ENCODE data around the gene ATOH1.

ATOH1 gene

GRCh38 chr4:93791570-93792195 lies 36.9 kb upstream of the ATOH1 start:
- H3K4me3 ChIP-seq (ENCODE audit: low read depth, low read length) = no peak overlapping the region
- TF ChIP-seq, protein P1, sequence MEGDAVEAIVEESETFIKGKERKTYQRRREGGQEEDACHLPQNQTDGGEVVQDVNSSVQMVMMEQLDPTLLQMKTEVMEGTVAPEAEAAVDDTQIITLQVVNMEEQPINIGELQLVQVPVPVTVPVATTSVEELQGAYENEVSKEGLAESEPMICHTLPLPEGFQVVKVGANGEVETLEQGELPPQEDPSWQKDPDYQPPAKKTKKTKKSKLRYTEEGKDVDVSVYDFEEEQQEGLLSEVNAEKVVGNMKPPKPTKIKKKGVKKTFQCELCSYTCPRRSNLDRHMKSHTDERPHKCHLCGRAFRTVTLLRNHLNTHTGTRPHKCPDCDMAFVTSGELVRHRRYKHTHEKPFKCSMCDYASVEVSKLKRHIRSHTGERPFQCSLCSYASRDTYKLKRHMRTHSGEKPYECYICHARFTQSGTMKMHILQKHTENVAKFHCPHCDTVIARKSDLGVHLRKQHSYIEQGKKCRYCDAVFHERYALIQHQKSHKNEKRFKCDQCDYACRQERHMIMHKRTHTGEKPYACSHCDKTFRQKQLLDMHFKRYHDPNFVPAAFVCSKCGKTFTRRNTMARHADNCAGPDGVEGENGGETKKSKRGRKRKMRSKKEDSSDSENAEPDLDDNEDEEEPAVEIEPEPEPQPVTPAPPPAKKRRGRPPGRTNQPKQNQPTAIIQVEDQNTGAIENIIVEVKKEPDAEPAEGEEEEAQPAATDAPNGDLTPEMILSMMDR (IDR thresholded peaks at IDR 0.05; ENCODE audit: low read depth, low read length, missing control alignments) = peak; percentile 80
- peak; percentile 3 for DNase-seq (ENCODE audit: low read depth)

GRCh38 chr4:93802045-93802444 lies 26.5 kb upstream of the ATOH1 start:
- DNase-seq (ENCODE audit: low read depth) = no peak
- no peak overlapping the region for H3K4me3 ChIP-seq (ENCODE audit: low read depth, low read length)
- TF ChIP-seq, protein P1 (IDR thresholded peaks at IDR 0.05; ENCODE audit: low read depth, low read length, missing control alignments) = no peak

DNA sequence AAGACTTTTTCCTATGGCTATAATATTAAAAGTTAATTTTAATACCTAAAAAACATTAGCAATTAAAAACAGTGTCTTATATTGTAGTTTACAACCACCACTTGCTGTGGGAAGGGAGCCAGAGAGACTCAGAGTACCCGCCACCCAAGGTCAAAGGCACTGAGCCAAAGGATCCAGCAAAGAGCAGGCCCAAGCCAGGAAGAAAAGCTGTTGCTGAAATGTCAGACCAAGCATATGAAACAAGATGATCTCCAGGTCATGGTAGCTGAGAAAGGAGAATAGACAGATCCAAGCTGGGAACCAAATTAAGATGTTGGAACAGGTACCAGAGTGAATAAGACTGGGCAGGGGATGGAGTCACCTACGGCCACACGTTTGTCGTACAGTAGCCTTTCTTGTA lies 18.8 kb upstream of the ATOH1 start:
- no peak overlapping the region for H3K4me3 ChIP-seq (ENCODE audit: low read depth, low read length)
- no peak for DNase-seq (ENCODE audit: low read depth)
- TF ChIP-seq, protein P1 (IDR thresholded peaks at IDR 0.05; ENCODE audit: low read depth, low read length, missing control alignments) = no peak

DNA sequence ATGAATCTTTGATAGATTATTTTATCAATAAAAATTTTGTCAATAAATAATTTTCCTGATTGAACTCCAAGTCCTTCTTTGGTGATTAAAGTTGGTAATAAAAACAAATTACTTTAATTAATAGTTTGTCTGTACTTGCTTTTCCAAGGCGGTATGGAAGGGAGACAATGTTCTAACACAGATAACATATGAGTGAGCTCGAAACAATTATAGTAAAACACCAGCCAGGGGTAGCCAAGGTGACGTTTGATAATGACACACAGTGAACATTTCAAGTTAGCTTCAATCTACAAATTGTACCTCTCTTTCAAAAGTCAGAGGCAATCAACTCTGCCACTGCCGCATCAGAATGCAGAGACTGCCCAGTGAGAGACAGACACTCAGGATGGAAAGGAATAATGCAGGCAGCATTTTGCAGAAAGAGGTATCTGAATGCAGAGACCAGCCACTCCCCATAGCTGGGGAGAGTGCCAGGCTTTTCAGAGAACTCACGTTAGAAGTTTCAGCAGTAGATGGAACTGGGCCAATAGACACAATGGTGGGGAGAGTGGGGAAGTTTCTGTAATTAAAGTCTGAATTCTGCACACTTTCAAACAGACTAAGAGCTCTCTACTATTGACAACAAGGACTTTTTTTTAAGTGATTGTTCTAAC lies 18.1 kb upstream of the ATOH1 start:
- TF ChIP-seq, protein P1 (IDR thresholded peaks at IDR 0.05; ENCODE audit: low read depth, low read length, missing control alignments) = no peak
- H3K4me3 ChIP-seq (ENCODE audit: low read depth, low read length) = no peak overlapping the region
- no peak for DNase-seq (ENCODE audit: low read depth)

DNA sequence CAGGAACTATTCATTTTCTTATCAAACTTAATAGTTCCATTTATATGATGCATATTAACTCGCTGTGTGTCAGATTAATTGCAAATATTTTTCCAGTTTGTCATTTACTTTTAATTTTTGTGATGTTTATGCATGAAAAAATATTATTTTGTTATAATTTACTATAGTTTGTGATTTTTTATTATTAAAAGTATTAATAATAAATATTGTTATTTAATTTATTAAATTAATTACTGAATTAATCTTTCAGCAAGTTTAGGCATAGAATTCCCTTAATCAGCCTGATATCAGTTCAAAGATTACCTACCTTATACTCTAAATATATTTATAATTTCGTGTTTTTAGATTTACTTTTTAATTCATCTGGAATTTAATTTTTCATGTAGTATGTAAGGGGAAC lies 15.5 kb upstream of the ATOH1 start:
- TF ChIP-seq, protein P1 (IDR thresholded peaks at IDR 0.05; ENCODE audit: low read depth, low read length, missing control alignments) = no peak
- H3K4me3 ChIP-seq (ENCODE audit: low read depth, low read length) = no peak overlapping the region
- no peak for DNase-seq (ENCODE audit: low read depth)

GRCh38 chr4:93814141-93814540 lies 14.4 kb upstream of the ATOH1 start:
- H3K4me3 ChIP-seq (ENCODE audit: low read depth, low read length) = no peak overlapping the region
- TF ChIP-seq, protein P1 (IDR thresholded peaks at IDR 0.05; ENCODE audit: low read depth, low read length, missing control alignments) = no peak

DNA sequence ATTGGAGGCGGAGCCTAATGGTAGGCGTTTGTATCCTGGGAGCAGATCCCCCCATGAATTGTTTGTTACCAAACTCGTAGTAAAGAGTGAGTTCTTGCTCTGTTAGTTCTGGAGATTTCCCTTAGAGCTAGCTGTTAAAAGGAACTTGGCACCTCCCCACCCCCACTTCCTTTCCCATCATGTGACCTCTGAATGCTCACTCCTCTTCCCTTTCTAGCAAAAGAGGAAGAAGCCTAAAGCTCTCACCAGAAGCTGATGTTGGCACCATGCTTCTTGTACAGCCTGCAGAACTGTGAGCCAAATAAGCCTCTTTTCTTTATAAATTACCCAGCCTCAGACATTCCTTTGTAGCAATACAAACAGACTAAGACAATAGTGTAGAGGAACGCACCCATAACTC lies 13.8 kb upstream of the ATOH1 start:
- TF ChIP-seq, protein P1 (IDR thresholded peaks at IDR 0.05; ENCODE audit: low read depth, low read length, missing control alignments) = no peak
- no peak overlapping the region for H3K4me3 ChIP-seq (ENCODE audit: low read depth, low read length)
- no peak for DNase-seq (ENCODE audit: low read depth)

More at GRCh38 chr4:93814141-93814540, 14.4 kb upstream of the ATOH1 start:
- no peak for DNase-seq (ENCODE audit: low read depth)
